SU-DHL-6 (cell line): ENCODE results near the gene FOCAD.

Experiments
- CTCF ChIP-seq: fragments of 200-600 bp; sonication (generic); IDR thresholded peaks from one replicate; pipeline ENCODE4 v1.5.1; 2017; ENCODE audit warnings: antibody characterized with exemption, mild to moderate bottlenecking, low read length, moderate library complexity; ENCODE audit not compliant: insufficient read depth, poor library complexity, severe bottlenecking
- EZH2phosphoT487 ChIP-seq: fragments of 200-600 bp; sonication (generic), shearing (Covaris generic); conservative IDR thresholded peaks from 2 replicates; pipeline ENCODE4 v1.6.1; 2018; ENCODE audit warnings: mild to moderate bottlenecking, antibody characterized with exemption, low read length, moderate library complexity, mixed read lengths

GRCh38 chr9:20746967-20747366, 62.9 kb downstream of the FOCAD start:
- TF ChIP-seq EZH2phosphoT487 (no peak), CTCF (no peak)
